Activated naive CD4-positive, alpha-beta T cell treated with Interleukin-2 at 50 U/mL for 16 hours (primary cell): ENCODE measurements around the gene RIMOC1.

Experiments
- DNase-seq: peaks from one replicate; pipeline ENCODE4 v3.0.0-alpha.2; 2020

Gene RIMOC1, protein sequence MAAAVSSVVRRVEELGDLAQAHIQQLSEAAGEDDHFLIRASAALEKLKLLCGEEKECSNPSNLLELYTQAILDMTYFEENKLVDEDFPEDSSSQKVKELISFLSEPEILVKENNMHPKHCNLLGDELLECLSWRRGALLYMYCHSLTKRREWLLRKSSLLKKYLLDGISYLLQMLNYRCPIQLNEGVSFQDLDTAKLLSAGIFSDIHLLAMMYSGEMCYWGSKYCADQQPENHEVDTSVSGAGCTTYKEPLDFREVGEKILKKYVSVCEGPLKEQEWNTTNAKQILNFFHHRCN

GRCh38 chr5:41903892-41904799, at the start of gene RIMOC1:
Gene RIMOC1 (plus strand): TSS chr5:41904344. CDS start chr5:41904368, 24 bp downstream.
- peak; percentile 99 for DNase-seq

DNA sequence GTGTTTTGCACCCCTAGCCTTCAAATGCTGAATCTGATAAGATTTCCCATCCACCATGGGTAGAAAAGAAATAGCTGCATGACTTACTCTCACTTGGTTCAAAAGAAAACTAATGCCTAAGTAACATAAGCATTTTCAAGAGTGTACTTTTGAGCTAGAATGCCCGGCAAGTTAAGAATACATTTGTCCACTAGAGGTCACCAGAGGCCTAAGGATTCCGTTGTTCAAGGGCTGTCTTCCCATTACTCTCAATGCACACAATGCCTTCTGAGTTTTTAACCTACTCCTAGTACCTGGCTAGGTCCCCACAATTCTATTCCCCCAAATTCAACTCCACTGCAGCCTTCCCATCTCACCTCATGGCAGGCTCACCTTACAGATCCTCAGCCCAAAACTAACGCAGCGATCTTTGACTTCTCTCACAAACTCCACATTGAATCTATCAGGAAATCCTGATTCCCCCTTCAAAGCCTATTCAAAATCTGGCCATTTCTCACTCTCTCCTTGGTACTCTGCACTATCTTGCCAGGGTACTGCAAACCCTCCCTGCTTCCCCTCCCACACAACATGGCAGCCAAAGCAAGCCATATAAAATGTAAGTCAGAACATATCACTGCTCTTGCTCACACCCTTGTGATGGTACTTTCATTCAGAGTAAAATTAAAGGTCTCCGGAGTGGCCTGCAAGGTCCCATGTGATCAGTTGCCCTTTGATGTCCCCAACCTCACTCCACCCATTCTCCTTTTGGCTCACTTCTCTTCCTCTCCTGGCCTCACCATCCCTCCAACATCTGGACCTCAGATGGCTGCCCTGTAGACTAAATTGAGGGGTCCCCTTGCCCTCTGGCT, 47.3 kb upstream of the RIMOC1 start:
- peak; percentile 43 for DNase-seq

- no peak for DNase-seq
Measured at GRCh38 chr5:41857989-41858388, 46.2 kb upstream of the RIMOC1 start.

- DNase-seq = peak; percentile 11
Measured at GRCh38 chr5:41858890-41859289, 45.3 kb upstream of the RIMOC1 start.

- DNase-seq = no peak
Measured at GRCh38 chr5:41863871-41864486, 40.2 kb upstream of the RIMOC1 start.

GRCh38 chr5:41869151-41869723, 34.9 kb upstream of the RIMOC1 start:
- peak; percentile 26 for DNase-seq

GRCh38 chr5:41869724-41870626, 34.2 kb upstream of the RIMOC1 start, which contains the start of gene OXCT1:
Gene OXCT1 (minus strand): TSS chr5:41870425. CDS start chr5:41870358, 67 bp downstream.
- DNase-seq = peak; percentile 94

DNA sequence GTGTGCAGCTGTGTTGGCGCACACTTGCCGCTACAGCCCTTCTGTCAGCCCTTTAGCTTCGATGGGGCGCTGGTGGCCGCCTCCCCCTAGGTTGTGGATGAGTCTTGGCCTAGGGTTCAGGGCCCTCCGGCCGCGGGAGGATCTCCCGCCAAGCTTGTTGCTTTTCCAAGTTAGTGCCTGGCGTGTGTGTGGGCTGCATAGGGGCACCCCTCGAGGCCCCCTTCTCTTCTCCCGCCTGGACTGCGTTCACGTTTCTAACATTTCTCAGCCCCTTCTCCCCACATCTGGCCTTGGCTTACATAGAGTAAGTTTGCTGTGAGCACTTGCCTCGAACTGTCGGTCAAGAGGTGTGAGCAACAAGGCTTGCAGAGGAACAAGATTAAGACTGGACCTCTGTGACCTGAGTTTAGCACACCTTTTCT, 33.5 kb upstream of the RIMOC1 start:
- DNase-seq = no peak

- DNase-seq = no peak
Measured at GRCh38 chr5:41871852-41872251, 32.3 kb upstream of the RIMOC1 start.

- no peak for DNase-seq
Measured at GRCh38 chr5:41874512-41875060, 29.6 kb upstream of the RIMOC1 start.

- no peak for DNase-seq
Measured at GRCh38 chr5:41875121-41875520, 29.0 kb upstream of the RIMOC1 start.

DNA sequence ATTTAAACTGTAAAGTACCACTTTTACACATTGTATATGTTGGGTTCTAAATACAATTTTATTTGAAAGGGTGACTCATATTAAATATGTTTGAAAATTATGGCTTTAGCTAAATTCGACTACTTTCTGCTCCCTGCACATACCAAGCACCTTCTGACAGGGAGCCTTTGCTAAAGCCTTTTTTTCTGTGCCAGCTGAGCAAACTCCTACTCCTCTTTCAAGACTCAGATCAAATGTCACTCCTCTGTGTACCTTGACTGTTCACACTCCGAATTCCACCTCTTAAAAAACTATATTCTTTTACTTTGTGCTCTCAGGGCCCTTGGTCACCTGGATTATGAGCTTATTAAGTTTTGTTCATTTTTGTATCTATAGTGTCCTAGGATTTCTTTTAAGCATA, 27.5 kb upstream of the RIMOC1 start:
- DNase-seq = no peak

- no peak for DNase-seq
Measured at GRCh38 chr5:41877408-41877807, 26.7 kb upstream of the RIMOC1 start.

GRCh38 chr5:41878173-41878572, 26.0 kb upstream of the RIMOC1 start:
- DNase-seq = no peak

- no peak for DNase-seq
Measured at GRCh38 chr5:41878643-41879478, 25.3 kb upstream of the RIMOC1 start.

DNA sequence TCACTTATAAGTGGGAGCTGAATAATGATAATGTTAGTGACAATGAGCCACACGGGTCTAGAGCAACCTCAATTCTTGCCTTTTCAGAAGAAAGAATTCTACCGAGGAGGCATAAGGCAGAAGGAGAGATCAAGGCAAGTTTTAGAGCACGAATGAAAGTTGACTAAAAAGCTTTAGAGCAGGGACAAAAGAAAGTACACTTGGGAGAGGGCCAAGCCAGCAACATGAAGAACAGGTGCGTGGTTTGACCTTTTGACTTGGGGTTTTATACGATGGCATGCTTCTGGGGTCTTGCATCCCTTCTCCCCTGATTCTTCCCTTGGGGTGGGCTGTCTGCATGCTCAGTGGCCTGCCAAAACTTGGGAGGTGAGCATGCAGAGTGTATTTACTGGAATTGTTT, 21.4 kb upstream of the RIMOC1 start:
- DNase-seq = no peak

DNA sequence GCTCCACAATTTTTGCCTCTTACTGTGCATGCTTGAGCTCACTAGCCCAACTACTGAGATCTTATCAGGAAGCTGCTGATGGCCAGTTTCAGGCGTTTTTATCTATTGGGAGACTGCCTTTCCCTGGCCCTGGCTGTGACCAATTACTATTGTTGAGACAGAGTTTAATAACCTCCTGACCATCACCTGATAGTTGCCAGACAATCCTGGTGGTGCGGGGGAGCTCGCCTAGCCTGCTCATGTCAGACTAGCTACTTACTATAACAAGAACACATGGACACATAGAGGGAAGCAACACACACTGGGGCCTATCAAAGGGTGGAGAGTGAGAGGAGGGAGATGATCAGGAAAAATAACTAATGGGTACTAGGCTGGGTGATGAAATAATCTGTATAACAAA, 20.9 kb upstream of the RIMOC1 start:
- DNase-seq = no peak

DNA sequence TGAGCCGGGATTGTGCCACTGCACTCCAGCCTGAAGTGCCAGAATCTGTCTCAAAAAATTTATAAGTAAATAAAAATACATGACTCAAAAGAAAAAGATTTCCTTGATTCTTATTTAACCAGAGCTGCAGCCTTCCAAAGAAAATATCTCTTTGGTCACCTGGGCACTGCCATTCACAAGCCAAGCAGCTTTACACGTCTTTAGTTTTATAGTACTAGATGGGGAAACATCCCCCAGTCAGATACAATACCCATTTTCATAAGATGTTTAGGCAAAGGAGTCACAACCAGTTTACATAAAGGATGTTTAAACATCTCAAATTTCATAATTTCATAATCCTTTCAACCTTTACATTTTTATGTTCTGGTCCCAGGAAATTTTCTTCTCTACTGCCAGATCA, 20.2 kb upstream of the RIMOC1 start:
- no peak for DNase-seq

DNA sequence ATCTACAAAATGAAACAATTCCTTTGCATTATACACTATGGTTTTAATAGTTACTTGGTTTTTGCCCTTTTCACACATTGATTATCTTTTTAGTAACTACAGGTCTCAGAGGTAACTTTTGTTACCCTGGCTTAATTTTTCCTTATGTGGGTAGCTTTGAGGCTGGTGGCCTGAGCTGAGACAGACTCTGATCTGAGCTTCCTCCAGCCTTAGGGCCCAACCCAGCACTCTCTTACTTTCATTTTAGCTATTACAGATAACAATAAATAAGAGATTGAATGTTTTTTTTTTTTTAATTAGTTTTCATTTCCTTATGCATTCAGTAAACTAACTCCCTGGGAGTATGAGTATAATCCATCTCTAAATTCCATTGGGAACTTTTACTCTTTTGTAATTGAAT, 18.9 kb upstream of the RIMOC1 start:
- no peak for DNase-seq
